GM18502 (cell line): ENCODE measurements around the gene DNAJC19.
"Not testable (repeated sequence)": the region's sequence is repeated elsewhere in the genome, so short reads cannot be mapped to it uniquely, and the experiment has no call there.

Experiments
- ATAC-seq: cut with Tn5 transposase; IDR thresholded peaks from one replicate; pipeline ENCODE4 v1.9.1; 2021; ENCODE audit warnings: mild to moderate bottlenecking; ENCODE audit not compliant: unreplicated experiment, poor library complexity

The DNAJC19 gene

DNA sequence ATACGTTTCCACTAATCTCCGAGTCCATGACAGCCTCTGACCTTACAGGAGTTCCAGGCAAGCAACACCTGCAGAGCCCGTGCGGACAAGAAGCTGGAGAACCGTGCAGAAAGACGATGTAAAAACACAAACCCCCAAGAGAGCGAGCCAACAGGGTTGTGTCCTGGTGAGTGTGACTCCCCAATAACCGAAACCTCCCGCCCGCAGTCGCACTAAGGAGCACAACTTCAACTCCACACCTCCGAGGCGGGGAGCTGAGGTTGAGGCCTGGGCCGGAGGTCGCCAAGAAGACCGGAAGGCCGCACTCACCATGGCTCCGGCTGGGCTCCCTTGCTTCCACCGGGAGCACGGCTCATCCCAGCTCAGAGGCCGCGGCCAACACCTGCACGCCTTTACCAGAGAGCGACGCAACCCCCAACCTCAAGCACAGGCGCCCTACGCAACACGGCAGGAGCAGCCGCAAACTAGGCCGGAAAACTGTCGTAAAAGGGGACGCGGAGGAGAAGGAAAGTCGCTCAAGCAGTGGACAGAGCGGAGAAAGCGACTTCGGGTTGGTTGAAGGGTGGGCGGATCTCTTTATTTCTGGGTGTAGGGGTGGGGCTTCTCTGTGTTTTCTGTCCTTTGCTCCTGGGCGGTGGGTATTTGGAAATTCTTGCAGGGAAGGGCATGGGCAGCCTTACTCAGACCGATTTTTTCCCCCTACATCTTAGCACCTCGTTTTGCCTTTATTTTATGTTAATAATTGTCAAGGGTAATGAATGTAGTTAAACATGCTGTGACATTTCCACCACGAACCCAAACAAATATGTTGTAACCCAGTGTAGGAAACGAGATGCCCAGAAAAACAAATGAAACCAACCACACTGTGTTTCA is at the start of gene DNAJC19:
DNAJC19 (minus strand) TSS at position 446 of the 873 bp plus-strand sequence; CDS start at position 312, 134 bp downstream.
- ATAC-seq = peak; percentile 97

DNA sequence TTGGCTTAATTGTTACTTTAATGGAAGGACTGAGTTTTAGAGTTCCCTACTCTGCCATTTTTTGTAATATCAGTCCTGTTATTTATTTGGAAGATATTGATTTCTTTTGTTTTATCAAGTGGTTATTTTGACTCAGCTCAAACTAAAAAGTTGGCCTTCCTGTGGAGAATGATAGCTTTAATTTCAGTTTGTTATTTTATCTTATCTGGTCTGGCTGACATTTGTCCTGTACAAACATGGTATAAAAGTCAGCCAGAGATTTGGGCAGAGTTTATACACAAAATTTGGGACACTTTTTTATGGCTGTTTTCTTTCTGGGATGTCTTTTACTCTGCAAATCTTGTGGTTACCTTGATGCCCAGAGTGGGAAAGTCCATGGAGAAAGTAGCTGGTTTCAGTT is 41.4 kb upstream of the DNAJC19 start:
- no peak for ATAC-seq

DNA sequence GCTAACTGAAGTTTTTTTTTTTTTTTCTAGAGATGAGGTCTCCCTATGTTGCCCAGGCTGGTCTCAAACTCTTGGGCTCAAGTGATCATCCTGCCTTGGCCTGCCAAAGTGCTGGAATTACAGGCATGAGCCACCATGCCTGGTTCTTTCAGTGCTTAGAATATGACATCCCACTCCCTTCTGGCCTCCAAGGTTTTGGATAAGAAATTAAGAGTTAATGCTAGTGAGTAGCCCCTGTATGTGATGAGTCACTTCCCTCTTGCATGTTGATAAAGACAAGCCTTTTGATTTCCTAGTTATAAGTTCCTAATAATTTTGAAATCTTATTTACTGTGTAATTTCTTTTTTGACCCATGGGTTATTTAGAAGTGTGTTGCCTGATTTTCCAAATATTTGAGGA is 35.7 kb upstream of the DNAJC19 start:
- no peak for ATAC-seq

DNA sequence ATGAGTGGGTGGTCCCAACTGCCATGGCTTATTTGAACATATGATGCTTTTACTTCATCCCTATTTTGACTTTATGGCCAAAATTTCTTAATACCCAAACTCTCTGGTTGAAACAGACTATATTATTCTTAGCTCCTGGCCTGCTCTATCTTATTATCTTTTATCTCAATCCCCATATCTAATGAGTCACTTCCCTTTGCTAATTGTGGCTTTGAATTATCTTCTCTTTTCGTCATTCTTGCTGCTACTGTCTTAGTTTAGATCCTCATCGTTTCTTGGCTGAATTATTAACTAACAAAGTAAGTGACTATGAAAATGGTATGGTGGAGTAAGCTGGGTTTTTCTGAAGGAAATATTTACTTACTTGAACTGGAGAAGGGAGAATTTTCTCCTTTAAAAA is 28.2 kb upstream of the DNAJC19 start:
- ATAC-seq = no peak

DNA sequence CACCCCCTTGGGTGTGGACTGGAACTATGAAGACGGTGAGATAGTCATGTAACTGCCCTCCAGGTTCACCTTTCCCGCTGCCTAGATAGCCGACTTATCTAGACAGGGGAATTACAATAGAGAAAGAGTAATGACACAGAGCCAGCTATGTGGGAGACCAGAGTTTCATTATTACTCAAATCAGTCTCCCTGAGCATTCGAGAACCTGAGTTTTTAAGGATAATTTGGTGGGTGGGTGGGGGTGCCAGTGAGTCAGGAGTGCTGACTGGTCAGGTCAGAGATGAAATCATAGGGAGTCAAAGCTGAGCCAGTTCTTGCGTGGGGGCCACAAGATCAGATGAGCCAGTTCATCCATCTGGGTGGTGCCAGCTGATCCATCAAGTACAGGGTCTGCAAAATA is 19.7 kb upstream of the DNAJC19 start:
- ATAC-seq = peak; percentile 57

DNA sequence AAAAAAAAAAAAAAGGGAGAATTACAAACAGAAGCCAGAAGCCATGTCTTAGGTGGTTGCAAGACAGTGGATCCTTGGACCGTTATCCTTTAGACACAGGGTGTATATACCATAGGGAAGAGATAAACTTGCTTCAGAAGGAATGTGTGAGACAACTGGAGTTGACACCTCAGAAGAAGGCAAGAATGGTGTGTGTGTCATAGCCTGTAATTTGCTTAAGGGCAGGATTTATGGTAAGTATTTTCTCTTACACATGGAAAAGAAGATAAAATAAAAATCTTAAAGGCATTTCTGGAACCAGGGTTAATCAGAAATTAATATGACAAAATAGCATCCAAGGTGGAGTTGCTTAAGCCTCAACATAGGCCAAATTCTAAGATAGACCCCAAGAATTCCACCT is 19.3 kb upstream of the DNAJC19 start:
- no peak for ATAC-seq

DNA sequence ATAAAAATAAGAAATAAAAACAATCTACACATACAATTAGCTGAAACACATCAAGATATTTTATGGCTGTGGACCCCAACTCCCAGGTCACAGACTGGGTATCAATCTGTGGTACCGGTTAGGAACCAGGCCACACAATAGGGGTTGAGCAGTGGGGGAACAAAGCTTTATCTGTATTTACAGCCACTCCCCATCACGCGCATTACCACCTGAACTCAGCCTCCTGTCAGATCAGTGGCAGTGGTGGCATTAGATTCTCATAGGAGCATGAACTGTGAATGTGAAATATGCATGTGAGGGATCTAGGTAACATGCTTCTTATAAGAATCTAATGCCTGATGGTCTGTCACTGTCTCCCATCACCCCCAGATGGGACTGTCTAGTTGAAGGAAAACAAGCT is 17.7 kb upstream of the DNAJC19 start:
- no peak for ATAC-seq

DNA sequence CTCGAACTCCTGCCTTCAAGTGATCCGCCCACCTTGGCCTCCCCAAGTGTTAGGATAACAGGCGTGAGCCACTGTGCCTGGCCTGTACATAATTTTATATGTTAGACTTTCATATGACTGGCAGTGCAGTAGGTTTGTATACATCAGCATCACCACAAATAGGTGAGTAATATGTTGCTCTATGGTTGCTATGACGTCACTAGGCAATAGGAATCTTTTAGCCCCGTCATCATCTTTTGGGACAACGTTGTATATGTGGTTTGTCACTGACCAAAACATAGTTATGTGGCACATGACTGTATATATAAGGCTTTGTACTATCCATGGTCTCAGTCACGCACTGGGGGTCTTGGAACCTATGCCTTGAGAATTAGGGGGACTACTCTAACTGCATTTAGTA is 17.0 kb upstream of the DNAJC19 start:
- ATAC-seq = no peak

DNA sequence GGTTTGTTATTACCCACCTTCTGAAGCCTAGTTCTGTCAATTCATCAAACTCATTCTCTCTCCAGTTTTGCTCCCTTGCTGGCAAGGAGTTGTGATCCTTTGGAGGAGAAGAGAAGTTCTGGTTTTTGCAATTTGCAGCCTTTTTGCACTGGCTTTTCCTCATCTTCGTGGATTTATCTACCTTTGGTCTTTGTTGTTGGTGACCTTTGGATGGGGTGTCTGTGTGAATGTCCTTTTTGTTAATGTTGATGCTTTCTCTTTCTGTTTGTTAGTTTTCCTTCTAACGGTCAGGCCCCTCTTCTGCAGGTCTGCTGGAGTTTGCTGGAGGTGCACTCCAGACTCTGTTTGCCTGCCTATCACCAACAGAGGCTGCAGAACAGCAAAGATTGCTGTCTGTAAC is 13.9 kb upstream of the DNAJC19 start:
- not testable (repeated sequence) for ATAC-seq

DNA sequence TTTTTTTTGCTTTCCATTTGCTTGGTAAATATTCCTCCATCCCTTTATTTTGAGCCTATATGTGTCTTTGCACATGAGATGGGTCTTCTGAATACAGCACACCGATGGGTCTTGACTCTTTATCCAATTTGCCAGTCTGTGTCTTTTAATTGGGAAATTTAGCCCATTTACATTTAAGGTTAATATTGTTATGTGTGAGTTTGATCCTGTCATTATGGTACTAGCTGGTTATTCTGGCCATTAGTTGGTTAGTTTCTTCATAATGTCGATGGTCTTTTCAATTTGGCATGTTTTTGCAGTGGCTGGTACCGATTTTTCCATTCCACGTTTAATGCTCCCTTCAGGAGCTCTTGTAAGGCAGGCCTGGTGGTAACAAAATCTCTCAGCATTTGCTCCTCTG is 12.8 kb upstream of the DNAJC19 start:
- not testable (repeated sequence) for ATAC-seq

DNA sequence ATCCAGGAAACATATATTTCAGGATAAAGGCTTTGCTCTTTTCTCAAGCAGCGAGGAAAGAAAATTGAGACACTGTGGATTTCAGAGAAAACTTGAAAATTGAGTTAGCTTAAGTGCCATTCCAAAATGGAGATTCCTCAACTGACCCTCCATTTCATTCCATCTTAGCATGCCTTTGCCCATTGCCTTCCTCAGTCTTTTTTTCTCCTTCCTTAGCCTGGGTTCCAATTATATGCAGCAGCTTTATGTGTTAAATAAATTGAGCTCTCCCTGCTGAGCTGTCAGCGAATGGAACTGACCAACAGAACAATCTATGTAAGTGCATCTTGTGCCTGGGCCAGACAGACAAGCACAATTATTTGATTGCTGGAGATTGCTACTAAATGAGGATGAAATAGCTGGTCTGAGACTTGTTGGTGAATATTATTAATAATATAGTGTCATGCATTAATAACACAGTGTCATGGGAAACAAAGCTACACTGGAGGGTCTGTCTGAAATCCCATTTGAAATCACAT is 6.9 kb upstream of the DNAJC19 start:
- no peak for ATAC-seq

DNA sequence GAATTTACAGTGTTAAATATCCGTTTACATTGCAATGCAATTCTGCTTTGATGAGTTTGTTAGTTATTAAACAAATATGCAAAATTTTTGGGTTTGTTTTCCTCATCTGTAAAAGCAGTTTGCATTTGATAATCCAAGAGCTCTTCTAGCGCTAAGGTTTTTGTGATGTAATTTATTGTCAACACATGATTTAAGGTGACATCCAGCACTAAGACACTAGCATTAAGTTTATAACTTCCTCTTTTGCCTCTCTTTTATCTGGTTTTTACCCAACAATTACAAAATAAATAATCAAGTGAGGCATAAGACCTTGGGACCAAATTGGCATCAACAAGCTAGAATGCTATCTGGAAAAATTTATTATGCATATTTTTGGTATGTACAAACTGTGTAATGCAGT is 969 bp upstream of the DNAJC19 start:
- no peak for ATAC-seq

DNA sequence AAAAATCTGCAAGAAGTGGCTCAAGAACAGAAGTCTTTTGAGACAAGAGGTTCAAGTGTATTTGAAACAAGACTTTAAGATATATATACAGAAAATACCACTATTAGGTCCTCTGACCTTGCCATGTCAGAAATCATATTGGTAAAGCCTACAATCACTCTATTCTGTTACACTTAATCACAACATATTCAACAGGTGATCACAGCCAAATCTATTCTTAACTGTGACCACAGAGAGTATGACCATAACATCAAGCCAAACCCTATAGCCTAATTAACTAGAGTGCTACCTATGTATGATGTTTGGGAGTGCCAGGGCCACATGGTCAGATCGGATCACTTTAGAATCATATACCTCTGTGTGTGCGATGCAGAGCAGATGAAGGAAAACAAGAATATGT is 2.2 kb downstream of the DNAJC19 start:
- no peak for ATAC-seq

DNA sequence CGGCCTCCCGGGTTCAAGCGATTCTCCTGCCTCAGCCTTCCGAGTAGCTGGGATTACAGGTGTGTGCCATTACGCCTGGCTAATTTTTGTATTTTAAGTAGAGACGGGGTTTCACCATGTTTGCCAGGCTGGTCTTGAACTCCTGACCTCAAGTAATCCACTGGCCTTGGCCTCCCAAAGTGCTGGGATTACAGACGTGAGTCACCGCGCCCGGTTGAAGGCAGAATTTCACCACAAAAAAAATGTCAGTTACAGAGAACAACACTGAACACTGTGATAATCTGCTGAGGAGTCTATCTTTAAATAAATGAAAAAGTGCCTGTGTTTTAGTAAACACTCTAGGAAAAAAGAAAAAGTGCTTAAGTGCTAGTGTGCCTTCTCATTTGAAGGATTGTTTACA is 3.2 kb downstream of the DNAJC19 start:
- ATAC-seq = not testable (repeated sequence)

DNA sequence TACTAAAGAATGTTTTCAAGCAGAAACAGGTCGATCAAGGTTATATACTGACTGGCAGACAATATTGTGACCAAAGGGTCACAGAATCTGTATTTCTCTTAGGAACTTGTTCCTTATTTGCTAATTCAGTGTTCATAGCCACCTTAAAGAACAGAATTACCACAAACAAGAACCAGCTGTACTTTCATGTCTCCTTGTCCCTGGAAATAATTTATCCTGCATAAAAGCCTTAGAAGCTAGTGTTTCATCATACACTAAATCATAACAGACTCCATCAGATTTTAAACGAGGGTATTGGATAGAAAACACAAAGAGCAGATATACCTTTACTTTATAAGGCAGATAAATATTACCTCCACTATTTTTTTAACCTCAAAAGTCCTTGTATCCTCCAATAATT is 6.4 kb downstream of the DNAJC19 start:
- ATAC-seq = no peak

DNA sequence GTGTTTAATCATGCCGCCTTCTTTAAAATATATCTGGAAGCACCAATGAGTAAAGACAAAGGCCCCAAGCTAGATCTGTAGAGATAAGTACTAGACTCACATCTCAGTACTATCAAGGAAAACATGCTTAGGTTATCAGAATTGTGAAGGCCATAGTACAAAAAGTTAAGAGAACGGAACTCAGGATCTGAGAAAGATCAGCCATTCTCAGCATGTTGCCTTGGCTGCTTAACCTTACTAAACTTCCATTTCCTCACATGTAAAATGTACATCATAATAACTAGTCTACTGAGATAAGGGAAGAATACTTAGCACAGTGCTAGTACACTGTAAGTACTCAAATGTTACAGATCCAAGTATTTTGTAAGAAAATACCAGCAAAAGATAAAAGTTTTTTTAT is 7.6 kb downstream of the DNAJC19 start:
- no peak for ATAC-seq

DNA sequence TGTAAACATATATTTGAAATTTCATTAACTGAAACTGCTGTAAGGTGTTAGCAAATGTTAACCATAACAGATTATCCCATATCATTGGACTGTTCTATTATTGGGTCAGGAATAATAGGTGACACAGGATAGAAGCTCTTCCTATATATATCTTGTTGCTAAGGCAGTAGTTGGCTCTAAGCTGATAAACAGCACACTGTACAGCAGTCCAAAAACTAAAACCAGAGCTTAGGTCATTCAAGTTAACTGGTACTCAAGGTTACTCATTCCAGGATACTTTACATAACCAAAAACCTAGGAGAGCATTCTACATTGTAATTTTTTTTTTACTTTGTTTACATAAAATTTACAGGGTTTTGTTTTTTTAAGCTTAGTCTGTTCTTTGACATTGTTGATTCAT is 8.9 kb downstream of the DNAJC19 start:
- peak; percentile 45 for ATAC-seq

DNA sequence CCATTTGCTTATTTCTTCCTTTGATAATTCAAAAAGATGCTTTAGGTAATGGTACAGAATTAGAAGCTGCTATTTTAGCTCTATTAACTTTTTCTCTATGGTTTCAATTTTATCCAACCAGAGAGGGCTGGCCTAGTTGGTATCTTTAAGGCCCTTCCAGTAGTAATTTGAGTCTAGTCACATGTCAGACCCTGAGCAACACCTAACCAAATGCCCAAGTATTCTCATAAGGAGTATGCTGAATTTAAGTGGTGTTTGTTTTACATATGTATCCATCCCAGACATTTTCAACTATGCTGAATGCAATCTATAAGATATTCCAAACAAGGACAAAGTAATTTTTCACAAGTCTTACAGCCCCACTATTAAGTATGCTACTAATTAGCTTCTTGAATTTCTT is 9.6 kb downstream of the DNAJC19 start:
- no peak for ATAC-seq

DNA sequence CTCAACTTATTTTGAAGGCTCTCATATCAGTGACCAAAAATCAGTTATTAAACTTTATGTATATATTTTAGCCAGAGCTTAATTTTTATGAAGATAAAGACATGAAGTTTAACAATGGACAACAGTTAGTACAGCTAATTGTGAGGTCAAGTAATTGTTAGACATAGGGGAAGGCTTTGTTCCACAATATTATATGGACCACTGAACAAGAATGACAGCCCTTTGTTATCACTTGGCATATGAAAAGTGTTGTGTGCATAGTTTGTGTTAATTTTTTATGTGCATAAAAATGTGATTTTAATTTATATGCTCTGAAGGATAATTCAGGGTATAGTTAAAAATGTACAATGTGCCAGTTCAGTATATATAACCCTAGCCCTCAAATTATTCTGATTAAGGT is 12.0 kb downstream of the DNAJC19 start:
- no peak for ATAC-seq

DNA sequence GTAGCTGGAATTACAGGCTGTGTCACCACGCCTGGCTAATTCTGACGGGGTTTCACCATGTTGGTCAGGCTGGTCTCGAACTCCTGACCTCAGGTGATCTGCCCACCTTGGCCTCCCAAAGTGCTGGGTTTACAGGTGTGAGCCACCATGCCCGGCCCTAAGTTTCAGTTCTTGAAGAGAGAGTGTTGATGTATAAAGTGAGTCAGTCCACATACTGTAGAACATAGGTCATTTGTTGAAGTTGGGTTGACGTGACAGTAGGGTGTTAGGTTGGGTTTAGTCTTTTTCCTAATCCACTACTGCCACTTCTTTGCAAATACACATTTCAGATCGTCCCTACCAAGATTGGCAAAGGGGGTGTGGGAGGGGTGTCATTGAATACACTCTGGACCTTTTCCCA is 15.2 kb downstream of the DNAJC19 start:
- ATAC-seq = no peak

DNA sequence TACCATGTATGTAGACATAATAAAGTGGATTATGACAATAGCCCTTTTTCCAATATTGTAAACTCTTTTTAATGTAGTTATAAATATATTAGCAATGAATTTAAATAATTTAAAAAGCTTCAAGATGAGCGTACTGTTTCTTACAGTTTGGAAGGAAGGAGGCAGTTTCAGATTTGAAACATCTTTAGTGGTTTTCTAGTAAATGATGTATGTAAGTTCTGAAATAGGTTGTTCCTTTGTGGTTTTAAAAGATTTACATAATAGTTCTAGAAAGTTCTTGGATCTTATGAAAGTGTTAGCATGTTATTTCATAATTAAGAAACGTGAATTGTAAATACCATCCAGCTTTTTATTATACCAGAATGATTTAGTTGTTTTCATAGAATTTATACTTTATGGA is 16.0 kb downstream of the DNAJC19 start:
- peak; percentile 74 for ATAC-seq

DNA sequence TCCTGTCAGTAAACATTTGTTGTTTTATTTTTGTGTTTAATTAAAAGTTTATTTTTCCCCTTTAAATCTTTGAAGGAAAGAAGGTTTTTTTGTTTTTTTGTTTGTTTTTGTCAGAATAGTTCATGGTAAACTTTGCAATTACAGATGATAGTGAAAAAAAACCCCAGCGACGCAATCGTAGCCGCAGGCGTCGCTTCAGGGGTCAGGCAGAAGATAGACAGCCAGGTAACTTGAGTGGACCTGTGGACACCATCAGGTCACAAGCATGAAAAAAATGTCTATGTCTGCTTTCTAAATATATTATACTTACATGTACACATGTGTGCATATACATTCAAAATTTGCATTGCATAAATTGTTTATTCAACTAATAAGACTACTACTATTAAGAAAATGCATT is 18.6 kb downstream of the DNAJC19 start:
- no peak for ATAC-seq
